HCT116 (cell line): ENCODE measurements around the gene NCLN. TPM values are rescaled to one million over a fixed set of nuclear protein-coding genes. Genes with fewer than 3 reads are reported as not detected.

Experiments
- ATAC-seq: fragments of 200-7000 bp; cut with Tn5 transposase; 2 replicates; pipeline ENCODE4 v1.9.1; 2020; ENCODE audit warnings: mild to moderate bottlenecking, moderate library complexity
- BruUV-seq: library from RNA; stranded (reverse); fragments of 400-500 nt; replicated peaks from 2 replicates; lab custom pipeline; 2021; lab: Mats Ljungman, UMichigan
- CTCF ChIA-PET: fragments of 300-600 bp; sonication (Branson Sonifier 250); formaldehyde crosslinking; loops from one replicate; lab custom pipeline; 2021; ENCODE audit warnings: antibody characterized with exemption; lab: Charles Lee
- POLR2A ChIA-PET: fragments of 300-600, 350-600 bp; sonication (Branson Sonifier 250); formaldehyde crosslinking; loops from one replicate; lab custom pipeline; 2021; ENCODE audit warnings: antibody characterized with exemption; lab: Charles Lee
- RAD21 ChIA-PET, 2 experiments: fragments of 300-600 bp; sonication (Branson Sonifier 250); formaldehyde crosslinking; loops; one replicate each; lab custom pipeline; 2023; ENCODE audit warnings: low total read pairs in 2 of 2; ENCODE audit not compliant: uncharacterized antibody in 2 of 2, unreplicated experiment in 2 of 2, low non-redundant PET in 1 of 2; lab: Charles Lee
- DNase-seq: peaks from one replicate; pipeline ENCODE4 v3.0.0-alpha.2; 2010; ENCODE audit warnings: low read depth, low spot score
- H2AFZ ChIP-seq: fragments of 200-600 bp; shearing (Covaris generic), sonication (generic); 2 replicates; pipeline ENCODE4 v1.6.1; 2017; ENCODE audit warnings: low read depth, mixed run types, mixed read lengths, antibody characterized with exemption, low read length; ENCODE audit not compliant: poor library complexity, severe bottlenecking
- H3K27ac ChIP-seq: 2 replicates; pipeline ENCODE4 v1.5.1; 2012; ENCODE audit warnings: low read depth, low read length
- H3K27me3 ChIP-seq: fragments of 200-600 bp; sonication (generic); 2 replicates; pipeline ENCODE4 v1.6.1; 2016; ENCODE audit warnings: mixed run types, low read length, mixed read lengths; ENCODE audit not compliant: insufficient read depth
- H3K36me3 ChIP-seq, 2 experiments: fragments of 200-500 bp in 1 of 2; fragments of 200-600 bp in 1 of 2; sonication (Bioruptor generic) in 1 of 2; sonication (generic) in 1 of 2; 2 replicates each; pipeline versions ENCODE4 v1.5.1 to v1.6.1; 2014 to 2016; ENCODE audit warnings: low read length in 2 of 2, inconsistent platforms in 1 of 2, mixed read lengths in 1 of 2, mixed run types in 1 of 2; ENCODE audit not compliant: insufficient read depth in 2 of 2, control insufficient read depth in 1 of 2
- H3K4me1 ChIP-seq, 2 experiments: fragments of 200-600 bp in 1 of 2; sonication (generic) in 1 of 2; 2 replicates each; pipeline versions ENCODE4 v1.5.1 to v1.6.1; 2012 to 2017; ENCODE audit warnings: low read length in 2 of 2, inconsistent platforms in 1 of 2, mild to moderate bottlenecking in 1 of 2, mixed read lengths in 1 of 2, mixed run types in 1 of 2, moderate library complexity in 1 of 2; ENCODE audit not compliant: insufficient read depth in 2 of 2, control insufficient read depth in 1 of 2
- H3K4me2 ChIP-seq: fragments of 200-600 bp; sonication (generic); 2 replicates; pipeline ENCODE4 v1.6.1; 2017; ENCODE audit warnings: mixed run types, low read length, mixed read lengths
- H3K4me3 ChIP-seq, 2 experiments: fragments of 200-600 bp in 1 of 2; sonication (generic) in 1 of 2; replicated peaks in 1 of 2; 2 replicates each; pipeline ENCODE4 v1.5.1; 2011 to 2016; ENCODE audit warnings: low read length in 2 of 2, control low read depth in 1 of 2, low read depth in 1 of 2, mild to moderate bottlenecking in 1 of 2, mixed read lengths in 1 of 2, mixed run types in 1 of 2
- H3K79me2 ChIP-seq: fragments of 200-600 bp; sonication (generic); 2 replicates; pipeline ENCODE4 v1.6.1; 2017; ENCODE audit warnings: mild to moderate bottlenecking, mixed run types, low read length, moderate library complexity, mixed read lengths; ENCODE audit not compliant: insufficient read depth
- H3K9ac ChIP-seq: fragments of 200-600 bp; sonication (generic); 2 replicates; pipeline ENCODE4 v1.6.1; 2016; ENCODE audit warnings: low read length, mixed read lengths
- H3K9me2 ChIP-seq: fragments of 200-600 bp; sonication (generic), shearing (Covaris generic); 2 replicates; pipeline ENCODE4 v1.6.1; 2017; ENCODE audit warnings: mixed run types, mild to moderate bottlenecking, moderate library complexity; ENCODE audit not compliant: insufficient read depth
- H3K9me3 ChIP-seq, 2 experiments: fragments of 200-500 bp in 1 of 2; fragments of 200-600 bp in 1 of 2; sonication (Bioruptor generic) in 1 of 2; sonication (generic) in 1 of 2; 2 replicates each; pipeline ENCODE4 v1.6.1; 2014 to 2017; ENCODE audit warnings: low read length in 2 of 2, mixed read lengths in 2 of 2, inconsistent platforms in 1 of 2, low read depth in 1 of 2, mild to moderate bottlenecking in 1 of 2, mixed run types in 1 of 2, moderate library complexity in 1 of 2; ENCODE audit not compliant: control insufficient read depth in 1 of 2, insufficient read depth in 1 of 2
- H4K20me1 ChIP-seq: fragments of 200-600 bp; sonication (generic), shearing (Covaris generic); 2 replicates; pipeline ENCODE4 v1.6.1; 2017; ENCODE audit warnings: mixed run types, mild to moderate bottlenecking, moderate library complexity; ENCODE audit not compliant: insufficient read depth
- JUND ChIP-seq: IDR thresholded peaks from 2 replicates; pipeline ENCODE4 v1.6.1; 2012
- POLR2AphosphoS5 ChIP-seq: IDR thresholded peaks from 2 replicates; pipeline ENCODE4 v1.6.1; 2011; ENCODE audit warnings: mild to moderate bottlenecking, low read depth, low read length, moderate library complexity
- REST ChIP-seq: IDR thresholded peaks from 2 replicates; pipeline ENCODE4 v1.6.1; 2012; ENCODE audit warnings: low read depth
- TCF7L2 ChIP-seq: IDR thresholded peaks from 2 replicates; pipeline ENCODE4 v1.7.0; 2011; ENCODE audit warnings: borderline replicate concordance, inconsistent platforms; ENCODE audit not compliant: insufficient read depth, insufficient read length; ENCODE audit errors: extremely low read depth
- ZNF274 ChIP-seq: fragments of 200-500 bp; sonication (Bioruptor generic); IDR thresholded peaks from 2 replicates; pipeline ENCODE4 v1.6.1; 2014; ENCODE audit warnings: mild to moderate bottlenecking, low read depth, low read length, inconsistent platforms
- intact Hi-C: fragments of 100-400 bp; cut with micrococcal nuclease; formaldehyde crosslinking; loops from 2 replicates; pipeline ENCODE4 v1.10.0; 2022
- total RNA-seq: library from RNA; stranded (reverse); gene quantifications from one replicate; pipeline ENCODE4 v1.2.1, GENCODE V29; 2021; ENCODE audit not compliant: unreplicated experiment

The NCLN gene
- total RNA-seq, 1 experiment from 2014 or later = 119 TPM

GRCh38 chr19:3194106-3195087 is 8.7 kb downstream of the NCLN start:
- Histone ChIP-seq H4K20me1 (peaks cover 7% of the 10 kb centered on the region; the same call in 1 of the 2 replicates), H3K36me3 (peaks cover 10 to 40% of the 10 kb centered on the region in 2 experiments; a peak in 3 of 4 replicates), H3K4me2 (no peak overlapping the region), H2AFZ (no peak overlapping the region), H3K4me3 (no peak overlapping the region), H3K27me3 (no peaks in the 10 kb centered on the region), H3K79me2 (peaks cover 64% of the 10 kb centered on the region), H3K4me1 (peaks cover 0 to 2% of the 10 kb centered on the region in 2 experiments; a peak in 1 of 4 replicates), H3K27ac (no peak overlapping the region), H3K9ac (no peak overlapping the region), H3K9me3 (no peaks in the 10 kb centered on the region), H3K9me2 (no peaks in the 10 kb centered on the region)
- ATAC-seq (no peak), DNase-seq (no peak)
- ChIA-PET CTCF (no interaction called here), RAD21 (no interaction called here), POLR2A (no interaction called here)
- no TSS peak for BruUV-seq
- no peak for TF ChIP-seq JUND
- no peak for TF ChIP-seq ZNF274
- no peak for TF ChIP-seq POLR2AphosphoS5
- TF ChIP-seq TCF7L2 = no peak
- TF ChIP-seq REST = no peak
- intact Hi-C loops = no loop called here
